Prostate gland (tissue), 2 donors: Measurements from ENCODE around the gene RPN1.

Experiments
- POLR2A ChIP-seq: fragments of 450-650 bp; IDR thresholded peaks from one replicate; pipeline ENCODE4 v1.6.1; 2016; ENCODE audit warnings: antibody characterized with exemption, mild to moderate bottlenecking
- POLR2AphosphoS5 ChIP-seq: sonication (generic); formaldehyde crosslinking; IDR thresholded peaks from one replicate; pipeline ENCODE4 v1.6.1; 2017; ENCODE audit warnings: antibody characterized with exemption
- TF ChIP-seq, protein P1 (sequence below), 4 experiments: fragments of 200-600 bp in 2 of 4; fragments of 450-650 bp in 2 of 4; sonication (generic) in 2 of 4; IDR thresholded peaks; 1 replicate in 3 of 4; 2 replicates in 1 of 4; pipeline ENCODE4 v1.5.1; 2016 to 2019; ENCODE audit warnings: antibody characterized with exemption in 4 of 4, mild to moderate bottlenecking in 2 of 4, moderate library complexity in 2 of 4

GRCh38 chr3:128624526-128625138 lies 26.0 kb downstream of the RPN1 start:
- TF ChIP-seq POLR2A (no peak), POLR2AphosphoS5 (no peak)
- TF ChIP-seq, protein P1, sequence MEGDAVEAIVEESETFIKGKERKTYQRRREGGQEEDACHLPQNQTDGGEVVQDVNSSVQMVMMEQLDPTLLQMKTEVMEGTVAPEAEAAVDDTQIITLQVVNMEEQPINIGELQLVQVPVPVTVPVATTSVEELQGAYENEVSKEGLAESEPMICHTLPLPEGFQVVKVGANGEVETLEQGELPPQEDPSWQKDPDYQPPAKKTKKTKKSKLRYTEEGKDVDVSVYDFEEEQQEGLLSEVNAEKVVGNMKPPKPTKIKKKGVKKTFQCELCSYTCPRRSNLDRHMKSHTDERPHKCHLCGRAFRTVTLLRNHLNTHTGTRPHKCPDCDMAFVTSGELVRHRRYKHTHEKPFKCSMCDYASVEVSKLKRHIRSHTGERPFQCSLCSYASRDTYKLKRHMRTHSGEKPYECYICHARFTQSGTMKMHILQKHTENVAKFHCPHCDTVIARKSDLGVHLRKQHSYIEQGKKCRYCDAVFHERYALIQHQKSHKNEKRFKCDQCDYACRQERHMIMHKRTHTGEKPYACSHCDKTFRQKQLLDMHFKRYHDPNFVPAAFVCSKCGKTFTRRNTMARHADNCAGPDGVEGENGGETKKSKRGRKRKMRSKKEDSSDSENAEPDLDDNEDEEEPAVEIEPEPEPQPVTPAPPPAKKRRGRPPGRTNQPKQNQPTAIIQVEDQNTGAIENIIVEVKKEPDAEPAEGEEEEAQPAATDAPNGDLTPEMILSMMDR (IDR thresholded peaks at IDR 0.05): no peak
